GM18526 (cell line): ENCODE measurements around the gene BUB1B.

Experiments used
- POLR2A ChIP-seq: IDR thresholded peaks from 3 replicates; pipeline ENCODE4 v1.6.1; 2011; ENCODE audit not compliant: insufficient read length; ENCODE audit errors: extremely low read depth

BUB1B gene, protein sequence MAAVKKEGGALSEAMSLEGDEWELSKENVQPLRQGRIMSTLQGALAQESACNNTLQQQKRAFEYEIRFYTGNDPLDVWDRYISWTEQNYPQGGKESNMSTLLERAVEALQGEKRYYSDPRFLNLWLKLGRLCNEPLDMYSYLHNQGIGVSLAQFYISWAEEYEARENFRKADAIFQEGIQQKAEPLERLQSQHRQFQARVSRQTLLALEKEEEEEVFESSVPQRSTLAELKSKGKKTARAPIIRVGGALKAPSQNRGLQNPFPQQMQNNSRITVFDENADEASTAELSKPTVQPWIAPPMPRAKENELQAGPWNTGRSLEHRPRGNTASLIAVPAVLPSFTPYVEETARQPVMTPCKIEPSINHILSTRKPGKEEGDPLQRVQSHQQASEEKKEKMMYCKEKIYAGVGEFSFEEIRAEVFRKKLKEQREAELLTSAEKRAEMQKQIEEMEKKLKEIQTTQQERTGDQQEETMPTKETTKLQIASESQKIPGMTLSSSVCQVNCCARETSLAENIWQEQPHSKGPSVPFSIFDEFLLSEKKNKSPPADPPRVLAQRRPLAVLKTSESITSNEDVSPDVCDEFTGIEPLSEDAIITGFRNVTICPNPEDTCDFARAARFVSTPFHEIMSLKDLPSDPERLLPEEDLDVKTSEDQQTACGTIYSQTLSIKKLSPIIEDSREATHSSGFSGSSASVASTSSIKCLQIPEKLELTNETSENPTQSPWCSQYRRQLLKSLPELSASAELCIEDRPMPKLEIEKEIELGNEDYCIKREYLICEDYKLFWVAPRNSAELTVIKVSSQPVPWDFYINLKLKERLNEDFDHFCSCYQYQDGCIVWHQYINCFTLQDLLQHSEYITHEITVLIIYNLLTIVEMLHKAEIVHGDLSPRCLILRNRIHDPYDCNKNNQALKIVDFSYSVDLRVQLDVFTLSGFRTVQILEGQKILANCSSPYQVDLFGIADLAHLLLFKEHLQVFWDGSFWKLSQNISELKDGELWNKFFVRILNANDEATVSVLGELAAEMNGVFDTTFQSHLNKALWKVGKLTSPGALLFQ

DNA sequence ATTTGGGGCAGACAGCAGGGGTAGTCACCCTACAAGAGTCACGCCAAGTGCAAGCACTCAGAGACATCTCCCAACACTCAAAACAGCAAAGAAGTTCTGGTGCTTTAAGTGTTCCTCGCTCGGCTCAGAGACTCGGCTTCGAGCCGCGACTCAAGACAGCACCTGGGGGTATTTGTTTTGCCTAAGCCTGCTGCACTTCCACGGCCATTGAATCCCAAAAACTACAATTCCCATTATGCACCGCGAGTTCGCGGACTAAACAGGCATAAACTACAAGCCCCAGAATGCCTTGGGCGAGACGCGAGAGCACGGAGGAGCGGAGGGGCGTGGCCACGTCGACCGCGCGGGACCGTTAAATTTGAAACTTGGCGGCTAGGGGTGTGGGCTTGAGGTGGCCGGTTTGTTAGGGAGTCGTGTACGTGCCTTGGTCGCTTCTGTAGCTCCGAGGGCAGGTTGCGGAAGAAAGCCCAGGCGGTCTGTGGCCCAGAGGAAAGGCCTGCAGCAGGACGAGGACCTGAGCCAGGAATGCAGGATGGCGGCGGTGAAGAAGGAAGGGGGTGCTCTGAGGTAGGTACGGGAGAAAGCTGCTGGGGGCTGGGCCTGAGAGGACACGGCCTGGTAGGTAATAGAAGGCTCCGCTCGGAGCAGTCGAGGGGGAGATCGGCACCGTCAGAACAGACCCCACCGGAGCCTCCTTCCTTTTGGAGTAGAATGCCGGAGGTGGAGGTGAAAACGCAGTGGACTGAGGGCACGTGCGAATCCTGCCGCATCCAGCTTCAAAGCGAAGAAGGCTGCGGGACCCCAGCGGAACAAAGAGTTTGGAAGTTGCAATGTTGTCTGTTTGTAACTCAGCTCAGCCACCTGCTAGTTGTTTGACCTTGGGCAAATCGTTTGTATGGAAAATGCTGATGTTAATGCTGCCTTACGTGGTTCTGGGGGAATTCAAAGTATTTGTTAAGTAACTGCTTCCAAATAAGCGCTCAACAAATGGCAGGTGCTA is at the start of gene BUB1B:
BUB1B (plus strand) TSS at position 381 of the 1,000 bp plus-strand sequence; CDS start at position 533, 152 bp downstream.
- TF ChIP-seq POLR2A = peak; percentile 62

DNA sequence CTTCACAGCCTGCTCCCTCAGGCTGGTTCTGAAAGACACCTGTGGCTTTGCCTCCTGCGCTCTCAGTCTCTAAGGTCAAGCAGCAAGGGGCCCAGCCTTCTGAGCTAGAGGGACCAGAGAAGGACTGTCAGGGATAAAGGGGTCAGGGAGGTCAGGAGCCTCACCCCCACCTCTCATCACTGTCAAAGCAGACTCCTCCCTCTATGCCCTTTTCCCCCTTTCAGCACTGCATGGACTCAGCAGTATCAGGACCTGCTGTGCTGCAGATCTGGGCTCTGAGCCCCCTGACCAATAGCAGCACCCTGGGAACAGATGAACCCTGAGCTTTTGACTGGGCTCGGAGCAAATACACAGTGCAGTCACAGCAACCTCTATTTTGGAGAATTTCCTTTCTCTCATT is 49.0 kb upstream of the BUB1B start:
- no peak for TF ChIP-seq POLR2A

DNA sequence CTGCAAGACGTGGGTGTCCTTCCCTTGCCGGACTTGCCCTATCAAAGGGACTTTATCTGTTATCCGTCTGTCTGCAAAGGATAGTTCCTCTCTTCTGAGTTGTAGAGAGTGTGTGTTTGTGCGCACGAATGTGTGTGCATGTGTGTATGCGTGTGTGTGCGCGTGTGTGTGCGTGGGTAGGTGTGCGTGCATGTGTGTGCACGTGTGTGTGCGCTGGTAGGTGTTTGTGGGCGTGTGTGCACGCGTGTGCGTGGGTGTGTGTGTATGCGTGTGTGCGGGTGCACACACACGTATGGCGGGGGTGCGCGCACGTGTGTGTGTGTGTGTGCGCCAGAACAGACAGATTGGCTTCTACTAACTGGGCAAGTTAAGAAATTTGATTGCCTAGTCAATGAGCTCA is 48.1 kb upstream of the BUB1B start:
- TF ChIP-seq POLR2A = no peak

DNA sequence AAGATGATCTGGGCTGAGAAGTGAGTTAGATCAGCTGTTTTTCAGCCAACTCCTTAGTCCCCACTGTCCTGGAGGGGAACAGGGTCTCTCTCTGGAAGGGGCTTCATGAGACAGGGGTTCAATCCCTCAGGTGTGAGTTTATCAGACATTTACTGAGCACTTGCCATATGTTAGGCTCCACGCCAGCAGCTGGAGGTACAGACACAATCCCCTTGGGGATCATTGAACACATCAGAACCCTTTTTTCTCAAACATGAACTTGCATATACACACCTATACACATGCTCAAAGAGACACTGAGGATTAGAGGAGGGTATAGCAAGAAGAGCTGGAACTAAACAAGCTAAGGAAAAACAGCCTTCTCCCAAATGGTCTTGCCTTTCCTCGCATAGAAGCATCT is 46.7 kb upstream of the BUB1B start:
- no peak for TF ChIP-seq POLR2A

DNA sequence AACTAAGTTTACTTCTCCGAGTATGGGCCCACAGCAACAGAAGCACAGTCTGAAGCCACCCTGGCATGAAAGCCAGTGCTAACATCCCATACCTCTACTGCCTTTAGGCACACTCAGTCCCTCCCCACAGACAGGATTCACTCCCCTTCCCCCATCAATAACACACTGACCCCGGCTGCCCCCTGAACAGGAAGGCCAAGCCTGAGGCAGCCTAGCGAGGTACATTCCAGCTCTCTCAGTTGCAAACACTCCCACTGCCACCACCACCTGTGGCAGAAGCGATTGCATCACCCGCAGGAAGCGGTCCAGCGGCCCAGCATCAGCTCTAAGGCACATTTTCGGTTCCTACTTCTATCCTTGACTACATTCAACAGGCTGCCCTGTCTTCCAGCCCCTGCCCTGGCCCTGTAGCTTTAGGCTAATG is 45.2 kb upstream of the BUB1B start:
- TF ChIP-seq POLR2A = no peak

GRCh38 chr15:40118473-40118872 is 42.4 kb upstream of the BUB1B start:
- no peak for TF ChIP-seq POLR2A

DNA sequence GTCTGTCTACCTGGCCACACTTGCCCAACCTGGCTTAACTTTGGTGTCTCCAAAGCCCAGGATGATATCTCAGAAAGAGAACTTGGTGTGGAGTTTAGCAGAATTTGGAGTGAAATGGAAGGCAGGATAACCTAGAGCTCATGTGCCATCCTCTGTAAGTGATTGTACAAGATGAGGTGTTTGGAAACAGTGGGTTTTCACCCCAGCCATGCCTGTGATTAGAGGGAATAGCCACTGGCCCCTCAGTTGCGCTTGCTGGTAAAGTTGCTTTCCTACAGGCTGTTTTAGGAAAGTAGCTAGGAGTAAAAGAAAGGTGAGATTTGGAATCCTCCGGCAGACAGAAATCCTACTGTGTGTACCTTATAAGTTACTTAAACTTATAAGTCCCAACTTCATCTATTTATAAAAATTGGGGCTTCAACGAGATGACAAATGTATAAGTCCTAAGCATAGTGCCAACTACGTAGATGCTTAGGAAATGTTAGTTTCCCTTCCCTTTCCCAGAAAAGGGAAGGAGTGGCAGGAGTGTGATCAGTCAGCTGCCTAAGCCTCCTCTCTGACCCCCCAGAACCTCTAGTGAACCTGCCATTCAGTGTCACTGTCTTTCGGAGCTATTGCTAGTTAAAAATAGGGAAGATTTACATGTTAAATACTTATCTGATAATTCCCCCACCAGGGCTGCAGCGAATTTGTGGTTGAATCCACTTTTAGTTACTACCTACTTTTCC is 38.8 kb upstream of the BUB1B start:
- TF ChIP-seq POLR2A = no peak

GRCh38 chr15:40125950-40126349 is 34.9 kb upstream of the BUB1B start:
- no peak for TF ChIP-seq POLR2A

DNA sequence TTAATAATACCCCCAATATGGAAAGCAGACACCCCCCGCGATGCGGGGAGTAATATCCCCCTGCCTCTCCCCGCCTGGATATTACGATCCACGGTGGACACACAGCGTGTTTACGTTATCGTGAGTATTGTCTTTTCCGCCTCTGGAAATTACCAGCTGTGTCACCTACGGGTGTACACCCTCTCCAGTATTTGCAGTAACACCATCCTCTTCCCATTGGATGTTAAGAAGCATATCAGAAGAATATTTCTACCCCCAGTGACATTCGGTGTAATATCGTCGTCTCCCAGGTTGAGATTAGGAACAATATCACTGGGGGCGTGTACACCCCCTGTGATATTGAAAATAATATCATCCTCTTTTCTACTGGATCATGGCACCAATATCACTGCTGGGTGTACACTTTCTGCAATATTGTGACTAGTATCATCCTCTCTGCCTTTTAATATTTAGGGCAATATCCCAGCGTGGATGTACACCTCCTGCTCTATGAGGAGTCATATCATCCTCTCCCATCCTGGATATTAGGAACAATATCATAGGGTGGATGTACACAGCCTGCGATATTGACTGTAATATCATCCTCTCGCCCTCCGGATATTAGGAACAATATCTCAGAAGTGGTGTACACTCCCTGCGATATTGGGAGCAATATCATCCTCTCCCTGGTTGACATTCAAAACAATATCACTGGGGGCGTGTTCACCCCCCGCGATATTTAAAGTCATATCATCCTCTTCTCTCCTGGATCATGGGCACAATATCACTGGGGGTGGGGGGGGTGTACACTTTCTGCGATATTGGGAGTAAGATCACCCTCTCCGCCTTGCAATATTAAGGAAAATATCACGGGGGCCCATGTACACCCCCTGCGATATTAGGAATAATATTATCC is 31.9 kb upstream of the BUB1B start:
- no peak for TF ChIP-seq POLR2A

DNA sequence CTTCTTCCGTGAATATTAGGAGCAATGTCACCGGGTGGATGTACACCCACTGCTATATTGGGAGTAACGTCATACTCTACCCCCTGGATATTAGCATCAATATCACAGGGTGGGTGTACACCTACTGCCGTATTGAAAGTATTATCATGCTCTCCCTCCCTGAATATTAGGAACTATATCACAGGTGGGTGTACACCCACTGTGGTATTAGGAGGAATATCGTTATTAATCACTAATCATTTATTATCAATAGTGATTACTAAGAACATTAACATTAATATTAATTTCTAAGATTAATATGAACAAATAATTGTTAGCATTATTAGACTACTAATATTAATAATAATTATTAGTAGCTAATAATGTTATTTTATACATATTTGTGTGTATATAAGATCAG is 30.8 kb upstream of the BUB1B start:
- no peak for TF ChIP-seq POLR2A

- no peak for TF ChIP-seq POLR2A
Observed at GRCh38 chr15:40130799-40131502, 29.9 kb upstream of the BUB1B start.

GRCh38 chr15:40133544-40133943 is 27.3 kb upstream of the BUB1B start:
- no peak for TF ChIP-seq POLR2A
